ENCODE results near the gene DNM2.
"Not testable (repeated sequence)": the region's sequence is repeated elsewhere in the genome, so short reads cannot be mapped to it uniquely, and the experiment has no call there.

DNM2 gene

DNA sequence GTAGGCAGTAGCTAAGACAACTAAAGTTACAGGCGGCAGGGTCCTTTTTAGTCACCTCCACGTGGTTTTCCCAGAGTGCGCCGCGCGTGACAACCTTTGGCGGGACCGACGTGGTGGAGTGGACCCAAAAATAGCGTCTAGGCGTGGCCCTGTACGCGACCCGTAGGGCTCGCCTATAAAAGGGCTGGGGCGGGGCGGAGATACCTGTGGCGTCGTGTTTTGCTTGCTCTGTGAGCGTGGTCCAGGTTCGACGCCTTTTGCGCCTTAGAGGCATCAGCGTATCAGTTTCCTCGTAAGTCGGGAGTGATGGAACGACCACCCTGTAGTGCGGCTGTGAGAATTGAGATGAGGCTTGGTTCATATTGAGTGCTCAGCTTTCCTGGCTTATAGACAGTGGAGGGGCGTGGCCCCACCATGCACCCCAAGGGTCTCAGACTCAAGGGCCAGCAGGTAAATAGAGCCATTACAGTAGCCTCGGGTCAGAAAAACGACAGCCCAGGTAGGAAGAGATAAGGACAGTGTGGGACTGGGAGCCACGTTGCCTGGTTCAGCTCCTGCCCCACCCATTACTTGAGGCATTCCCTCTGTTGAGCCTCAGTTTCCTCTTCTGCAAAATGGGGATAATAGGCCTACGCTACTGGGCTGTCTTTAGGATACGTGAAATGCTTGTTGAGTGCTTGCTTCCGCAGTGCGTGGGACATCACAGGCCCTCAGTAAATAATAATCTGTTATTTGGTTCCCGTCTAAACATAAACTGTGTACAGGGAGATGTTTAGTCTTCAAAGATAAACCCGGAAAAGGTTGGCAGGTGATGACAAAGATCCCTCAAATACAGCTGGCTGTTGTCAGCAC, 118.8 kb downstream of the DNM2 start:
- DNase-seq (ENCODE audit: low spot score) = no peak

- DNase-seq (ENCODE audit: low spot score) = not testable (repeated sequence)
Observed at GRCh38 chr19:10837649-10838048, 119.8 kb downstream of the DNM2 start.

- DNase-seq (ENCODE audit: low spot score) = no peak
Observed at GRCh38 chr19:10838377-10838776, 120.5 kb downstream of the DNM2 start.

GRCh38 chr19:10839114-10840050, 121.5 kb downstream of the DNM2 start:
- no peak for DNase-seq (ENCODE audit: low spot score)

DNA sequence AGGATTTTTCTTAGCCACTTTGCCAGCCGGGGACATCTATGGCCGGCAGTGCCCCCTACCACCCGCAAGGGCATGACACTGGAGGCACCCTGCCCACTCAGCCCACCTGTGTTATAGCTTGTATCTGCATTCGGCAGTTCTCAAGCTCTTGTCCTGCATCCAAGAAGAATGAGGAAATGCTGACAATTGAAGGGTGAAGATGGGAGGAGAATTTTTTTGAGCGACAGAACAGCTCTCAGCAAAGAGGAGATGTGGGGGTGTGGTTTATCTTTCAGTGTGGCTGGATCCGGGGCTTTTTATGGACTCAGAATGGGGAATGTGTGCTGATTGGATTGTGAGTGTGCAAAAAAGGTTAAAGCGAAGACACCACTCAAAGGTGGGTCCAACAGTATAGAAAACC, 124.9 kb downstream of the DNM2 start:
- DNase-seq (ENCODE audit: low spot score) = no peak

GRCh38 chr19:10846500-10847202, 128.8 kb downstream of the DNM2 start:
- no peak for DNase-seq (ENCODE audit: low spot score)

DNA sequence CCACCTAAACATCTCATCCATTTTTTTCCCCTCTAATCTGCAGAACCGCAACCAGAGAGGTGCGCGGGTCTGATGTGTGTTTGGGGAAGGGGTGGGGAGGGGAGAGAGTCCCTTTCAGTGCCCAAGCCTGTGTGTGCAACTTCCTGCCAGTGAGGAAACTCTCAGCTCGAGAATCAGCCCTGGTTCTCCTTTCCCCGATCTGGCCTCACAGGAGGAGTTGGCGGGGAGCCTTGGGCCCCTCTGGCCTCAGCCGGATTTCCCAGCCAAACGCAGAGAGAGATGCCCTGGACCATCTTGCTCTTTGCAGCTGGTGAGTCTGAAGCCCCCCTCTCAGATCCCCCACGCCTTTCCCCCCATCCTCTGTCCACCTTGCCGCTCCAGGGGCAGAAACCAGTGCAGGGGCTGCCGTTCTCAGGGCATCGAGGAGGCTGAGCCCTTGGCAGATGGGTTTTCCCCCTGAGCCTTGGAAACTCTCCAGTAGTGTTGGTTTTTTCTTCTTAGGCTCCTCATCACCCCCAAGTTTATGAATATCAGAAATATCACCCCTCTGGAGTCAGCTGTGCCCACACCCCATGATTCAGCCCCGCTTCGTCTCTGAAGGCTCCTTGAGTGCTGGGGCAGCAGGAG, 130.5 kb downstream of the DNM2 start, which contains the start of gene C19orf38:
Gene C19orf38 (plus strand): TSS at position 186 of the 627 bp plus-strand sequence. CDS start 94 bp downstream, at position 280.
- no peak for DNase-seq (ENCODE audit: low spot score)

- DNase-seq (ENCODE audit: low spot score) = no peak
Observed at GRCh38 chr19:10850631-10851030, 132.8 kb downstream of the DNM2 start.

DNA sequence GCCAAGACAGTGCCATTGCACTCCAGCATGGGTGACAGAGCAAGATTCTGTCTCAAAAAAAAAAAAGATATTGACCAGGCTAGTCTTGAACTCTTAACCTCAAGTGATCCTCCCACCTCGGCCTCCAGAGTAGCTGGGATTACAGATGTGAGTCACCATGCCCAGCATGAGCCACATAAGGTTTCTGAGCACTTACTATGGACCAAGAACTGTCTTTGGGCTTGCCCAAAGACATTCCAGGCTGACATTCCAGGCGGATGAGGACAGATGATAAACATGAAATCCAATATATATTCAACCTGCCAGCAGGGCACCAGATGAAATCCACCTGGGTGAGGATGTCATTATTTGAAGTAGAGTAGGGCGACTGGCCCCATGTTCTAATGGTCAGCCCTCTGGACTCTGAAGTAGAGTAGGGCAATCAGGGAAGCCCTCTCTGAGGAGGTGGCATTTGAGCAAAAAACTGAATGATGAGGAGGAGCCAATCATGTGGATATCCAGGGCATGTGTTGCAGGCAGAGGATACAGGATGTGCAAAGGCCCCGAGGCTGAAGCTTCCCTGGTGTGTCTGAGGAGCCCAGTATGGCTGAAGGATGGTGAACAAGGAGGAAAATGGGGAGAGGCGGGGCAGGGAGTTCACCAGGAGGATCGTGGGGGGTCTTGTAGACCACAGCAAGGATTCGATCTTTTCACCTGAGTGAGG, 134.4 kb downstream of the DNM2 start:
- DNase-seq (ENCODE audit: low spot score) = no peak

DNA sequence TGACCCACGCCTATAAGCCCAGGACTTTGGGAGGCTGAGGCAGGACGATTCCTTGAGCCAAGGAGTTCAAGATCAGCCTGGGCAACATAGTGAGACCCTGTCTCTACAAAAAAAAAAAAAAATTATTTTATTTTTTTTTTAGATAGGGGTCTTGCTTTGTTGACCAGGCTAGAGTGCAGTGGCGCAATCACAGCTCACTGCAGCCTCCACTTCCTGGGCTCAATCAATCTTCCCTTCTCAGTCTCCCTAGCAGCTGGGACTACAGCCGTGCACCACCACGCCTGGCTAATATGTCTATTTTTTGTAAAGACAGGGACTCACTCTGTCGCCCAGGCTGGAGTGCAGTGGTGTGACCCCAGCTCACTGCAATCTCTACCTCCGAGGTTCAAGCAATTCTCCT, 135.1 kb downstream of the DNM2 start:
- DNase-seq (ENCODE audit: low spot score) = no peak

DNA sequence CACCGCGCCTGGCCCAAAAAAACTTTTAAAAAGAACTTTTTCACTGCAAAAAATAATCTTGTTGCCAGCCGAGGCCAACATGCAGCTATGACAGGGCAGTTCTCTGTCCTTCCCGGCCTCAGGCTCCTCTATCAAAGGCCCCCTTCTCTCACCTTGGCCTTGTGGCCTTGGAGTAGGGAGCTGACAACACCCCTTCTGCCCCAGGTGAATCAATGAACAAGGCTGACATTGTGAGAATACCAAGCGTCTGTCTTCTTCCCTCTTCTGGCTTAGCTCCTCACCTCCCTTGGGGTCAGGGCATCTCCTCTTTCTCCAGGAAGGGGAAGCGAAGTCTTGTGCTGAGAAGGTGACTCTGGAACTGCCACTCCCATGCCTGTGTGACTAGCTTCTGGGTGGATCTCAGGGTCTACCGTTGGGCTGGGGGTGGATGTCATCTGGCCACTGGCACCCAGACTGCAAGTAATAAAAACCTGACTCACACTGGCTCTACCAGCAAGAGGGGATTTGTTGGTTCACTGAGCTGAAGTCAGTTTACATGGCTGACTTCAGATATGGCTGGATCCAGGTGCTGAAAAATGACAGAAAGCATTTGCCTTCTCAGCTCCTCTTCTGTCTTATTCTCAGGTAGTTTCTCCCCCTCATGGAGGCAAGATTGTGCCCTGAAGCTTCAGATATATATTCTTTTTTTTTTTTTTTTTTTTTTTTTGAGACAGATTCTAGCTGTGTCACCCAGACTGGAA, 136.6 kb downstream of the DNM2 start:
- no peak for DNase-seq (ENCODE audit: low spot score)

DNA sequence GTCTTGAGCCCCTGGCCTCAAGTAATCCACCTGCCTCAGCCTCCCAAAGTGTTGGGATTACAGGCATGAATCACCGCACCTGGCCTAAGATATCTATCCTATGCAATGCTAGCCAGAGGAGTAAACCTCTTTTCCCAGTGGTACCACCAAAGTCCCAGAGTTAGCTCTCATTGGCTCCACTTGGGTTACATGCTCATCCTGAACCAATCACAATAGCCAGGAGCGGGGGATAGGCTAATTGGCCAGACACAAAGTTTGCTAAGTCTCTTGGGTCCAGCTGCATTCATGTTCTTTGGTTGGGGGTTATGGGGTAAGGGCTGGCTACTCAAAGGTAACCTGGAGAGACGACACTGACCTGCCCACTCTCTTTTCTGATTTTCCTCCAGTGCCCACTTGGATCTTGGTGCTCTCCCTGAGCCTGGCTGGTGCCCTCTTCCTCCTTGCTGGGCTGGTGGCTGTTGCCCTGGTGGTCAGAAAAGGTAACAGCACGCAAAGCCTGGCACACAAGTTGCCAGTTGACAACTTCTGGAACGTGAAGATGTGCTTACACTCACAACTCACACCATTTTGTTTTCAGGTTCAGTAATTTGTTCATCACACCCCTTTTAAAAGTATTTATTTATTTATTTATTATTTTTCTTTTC, 138.1 kb downstream of the DNM2 start:
- DNase-seq (ENCODE audit: low spot score) = peak; percentile 48

- not testable (repeated sequence) for DNase-seq (ENCODE audit: low spot score)
Observed at GRCh38 chr19:10856899-10857298, 139.0 kb downstream of the DNM2 start.

GRCh38 chr19:10858204-10858828, 140.4 kb downstream of the DNM2 start:
- peak; percentile 61 for DNase-seq (ENCODE audit: low spot score)

GRCh38 chr19:10861103-10861651, 143.3 kb downstream of the DNM2 start:
- DNase-seq (ENCODE audit: low spot score) = peak; percentile 44

GRCh38 chr19:10862561-10863106, 144.8 kb downstream of the DNM2 start:
- DNase-seq (ENCODE audit: low spot score) = no peak

GRCh38 chr19:10863107-10863717, 145.3 kb downstream of the DNM2 start:
- no peak for DNase-seq (ENCODE audit: low spot score)

DNA sequence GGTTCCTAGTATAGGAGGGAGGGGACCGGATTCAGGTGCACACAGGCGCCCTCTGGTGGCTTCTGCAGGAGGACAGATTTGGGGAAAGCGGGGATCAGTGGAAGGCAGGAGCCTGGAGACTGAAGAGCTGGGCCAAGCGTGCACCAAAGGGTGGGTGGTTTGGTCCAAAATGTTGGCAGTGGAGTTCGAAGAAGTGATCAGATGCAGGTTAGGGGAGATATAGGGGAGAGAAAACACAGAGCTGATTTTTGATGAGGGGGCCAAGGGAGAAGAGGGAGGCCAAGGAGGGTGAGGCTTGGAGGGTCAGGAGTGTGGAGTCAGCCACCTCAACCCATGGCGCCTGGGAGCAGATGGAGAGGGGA, 146.6 kb downstream of the DNM2 start:
- DNase-seq (ENCODE audit: low spot score) = peak; percentile 90

Measured in germinal center (tissue), 1 donor.